ENCODE data around the gene GAS2L1. TPM values are rescaled to one million over a fixed set of nuclear protein-coding genes. Genes with fewer than 3 reads are reported as not detected.

The GAS2L1 gene
- total RNA-seq, 4 donors from 2014 or later: 7.5 to 31.6 (median 10.3) TPM

DNA sequence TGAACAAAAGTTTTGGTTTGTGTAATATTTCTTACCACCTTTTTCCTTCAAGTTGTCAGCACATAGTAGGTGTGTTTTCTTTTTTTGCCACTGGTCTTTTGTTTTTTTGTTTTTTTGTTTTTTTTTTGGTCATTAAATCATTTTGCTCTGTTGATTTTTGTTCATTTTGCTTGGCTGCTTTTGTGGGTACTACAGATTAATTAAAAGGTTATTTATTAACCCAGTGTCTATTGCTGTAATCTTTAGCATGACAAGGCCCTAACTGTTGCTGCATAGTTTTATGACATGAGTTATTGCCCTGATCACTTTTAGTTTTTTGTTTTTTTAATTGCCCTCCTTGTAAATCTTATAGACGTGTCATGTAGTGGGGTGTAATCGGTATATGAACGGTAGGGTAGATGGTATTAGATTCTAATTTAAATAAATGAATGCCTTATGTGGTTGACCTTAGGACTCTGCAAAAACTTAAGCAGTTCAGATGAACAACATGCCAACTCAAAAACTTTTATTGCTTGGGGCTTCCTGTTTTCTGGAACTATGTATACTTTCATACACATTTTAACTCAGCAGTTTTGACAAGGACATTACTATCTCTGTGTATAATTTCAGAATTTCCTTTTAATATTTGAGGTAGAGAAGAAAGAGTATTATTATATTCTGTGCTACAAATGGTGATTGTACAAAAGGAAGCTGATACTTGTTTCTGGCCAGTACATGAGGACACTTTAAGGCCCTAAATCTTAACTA, 30.5 kb upstream of the GAS2L1 start:
- no peak for TF ChIP-seq CTCF (IDR thresholded peaks at IDR 0.05; ENCODE audit: low read depth)

- TF ChIP-seq CTCF (IDR thresholded peaks at IDR 0.05; ENCODE audit: low read depth): no peak
Observed at GRCh38 chr22:29277927-29278326, 28.5 kb upstream of the GAS2L1 start.

DNA sequence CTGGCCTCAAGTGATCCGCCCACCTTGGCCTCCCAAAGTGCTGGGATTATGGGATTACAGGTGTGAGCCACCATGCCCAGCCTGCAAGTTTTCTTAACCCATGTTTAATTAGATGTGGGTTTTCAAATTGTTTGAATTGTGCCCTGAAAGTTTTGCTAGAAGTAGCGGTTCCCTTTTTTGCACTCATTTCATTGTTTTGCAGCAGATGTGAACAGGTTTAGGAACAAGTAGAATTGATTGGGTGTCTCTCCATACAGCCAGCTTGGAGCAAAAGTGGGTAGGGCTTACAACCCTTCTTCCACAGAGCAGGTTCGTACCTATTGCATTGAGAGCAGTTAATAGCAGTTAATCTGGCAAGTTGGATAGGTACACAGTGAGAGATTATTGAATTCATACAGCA, 22.3 kb upstream of the GAS2L1 start:
- TF ChIP-seq CTCF (IDR thresholded peaks at IDR 0.05; ENCODE audit: low read depth): no peak

- no peak for TF ChIP-seq CTCF (IDR thresholded peaks at IDR 0.05; ENCODE audit: low read depth)
Observed at GRCh38 chr22:29288837-29289236, 17.6 kb upstream of the GAS2L1 start.

GRCh38 chr22:29290061-29290460, 16.4 kb upstream of the GAS2L1 start:
- no peak for TF ChIP-seq CTCF (IDR thresholded peaks at IDR 0.05; ENCODE audit: low read depth)

GRCh38 chr22:29291215-29291614, 15.2 kb upstream of the GAS2L1 start:
- TF ChIP-seq CTCF (IDR thresholded peaks at IDR 0.05; ENCODE audit: low read depth): no peak

DNA sequence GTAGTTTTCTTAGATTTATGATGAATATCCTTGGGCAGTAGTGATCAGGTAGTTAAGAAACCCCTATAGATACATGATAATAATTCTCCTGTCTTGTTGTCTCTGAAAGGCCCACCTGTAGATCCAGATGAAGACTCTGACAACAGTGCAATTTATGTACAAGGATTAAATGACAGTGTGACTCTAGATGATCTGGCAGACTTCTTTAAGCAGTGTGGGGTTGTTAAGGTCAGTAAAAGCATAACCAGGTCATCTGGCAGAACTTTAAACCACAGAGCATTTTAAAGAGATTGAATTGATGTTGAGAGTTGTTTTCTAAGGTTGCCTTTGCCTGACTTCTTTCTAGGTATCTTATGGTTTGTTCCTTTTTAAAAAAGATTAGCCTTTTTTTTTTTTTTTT, 14.1 kb upstream of the GAS2L1 start:
- no peak for TF ChIP-seq CTCF (IDR thresholded peaks at IDR 0.05; ENCODE audit: low read depth)
